ENCODE measurements around the gene ESAM.
A peak's percentile ranks its signal among the peaks of the same experiment; 100 is the strongest.

The ESAM gene

GRCh38 chr11:124762105-124762623 is at the start of gene ESAM:
Gene ESAM, minus strand, starts transcription at chr11:124762290. Its CDS starts 136 bp downstream, at chr11:124762154.
- Histone ChIP-seq H3K27me3 (replicated peaks; ENCODE audit: control insufficient read depth, insufficient read depth, low read length) (no peaks in the 10 kb centered on the region), H3K36me3 (ENCODE audit: control insufficient read depth, insufficient read depth, low read length) (peaks cover 1% of the 10 kb centered on the region; the same call in 1 of the 2 replicates), H3K4me3 (replicated peaks; ENCODE audit: low read depth, low read length) (peak within 1 kb of the TSS; percentile 78)
- no peak for TF ChIP-seq CTCF (IDR thresholded peaks at IDR 0.05; ENCODE audit: insufficient read depth, low read length, poor library complexity, severe bottlenecking)
- peak; percentile 82 for DNase-seq (ENCODE audit: extremely low read depth, insufficient read length)

- H3K27me3 ChIP-seq (replicated peaks; ENCODE audit: control insufficient read depth, insufficient read depth, low read length): no peaks in the 10 kb centered on the region
- TF ChIP-seq CTCF (IDR thresholded peaks at IDR 0.05; ENCODE audit: insufficient read depth, low read length, poor library complexity, severe bottlenecking): no peak
- H3K36me3 ChIP-seq (ENCODE audit: control insufficient read depth, insufficient read depth, low read length): no peaks in the 10 kb centered on the region; the same call in 1 of the 2 replicates
- no peak for DNase-seq (ENCODE audit: extremely low read depth, insufficient read length)
- no peak overlapping the region for H3K4me3 ChIP-seq (replicated peaks; ENCODE audit: low read depth, low read length)
Measured at GRCh38 chr11:124811399-124812125, 49.5 kb upstream of the ESAM start.

GRCh38 chr11:124807660-124808270 is 45.7 kb upstream of the ESAM start:
- DNase-seq (ENCODE audit: extremely low read depth, insufficient read length): no peak
- Histone ChIP-seq H3K36me3 (ENCODE audit: control insufficient read depth, insufficient read depth, low read length) (no peaks in the 10 kb centered on the region; the same call in none of the 2 replicates), H3K4me3 (replicated peaks; ENCODE audit: low read depth, low read length) (no peak overlapping the region), H3K27me3 (replicated peaks; ENCODE audit: control insufficient read depth, insufficient read depth, low read length) (no peaks in the 10 kb centered on the region)
- TF ChIP-seq CTCF (IDR thresholded peaks at IDR 0.05; ENCODE audit: insufficient read depth, low read length, poor library complexity, severe bottlenecking): no peak

GRCh38 chr11:124807201-124807600 is 45.1 kb upstream of the ESAM start:
- no peak for DNase-seq (ENCODE audit: extremely low read depth, insufficient read length)
- TF ChIP-seq CTCF (IDR thresholded peaks at IDR 0.05; ENCODE audit: insufficient read depth, low read length, poor library complexity, severe bottlenecking): no peak
- Histone ChIP-seq H3K36me3 (ENCODE audit: control insufficient read depth, insufficient read depth, low read length) (no peaks in the 10 kb centered on the region; the same call in none of the 2 replicates), H3K4me3 (replicated peaks; ENCODE audit: low read depth, low read length) (no peak overlapping the region), H3K27me3 (replicated peaks; ENCODE audit: control insufficient read depth, insufficient read depth, low read length) (no peaks in the 10 kb centered on the region)

GRCh38 chr11:124804884-124805283 is 42.8 kb upstream of the ESAM start:
- no peak for TF ChIP-seq CTCF (IDR thresholded peaks at IDR 0.05; ENCODE audit: insufficient read depth, low read length, poor library complexity, severe bottlenecking)
- no peak overlapping the region for H3K4me3 ChIP-seq (replicated peaks; ENCODE audit: low read depth, low read length)
- H3K36me3 ChIP-seq (ENCODE audit: control insufficient read depth, insufficient read depth, low read length): no peaks in the 10 kb centered on the region; the same call in none of the 2 replicates
- H3K27me3 ChIP-seq (replicated peaks; ENCODE audit: control insufficient read depth, insufficient read depth, low read length): no peaks in the 10 kb centered on the region
- DNase-seq (ENCODE audit: extremely low read depth, insufficient read length): no peak

All from GM06990 (cell line).